Calu3 (cell line): ENCODE measurements around the gene TROAP. TPM values are rescaled to one million over a fixed set of nuclear protein-coding genes. Genes with fewer than 3 reads are reported as not detected.

Experiments used
- BruUV-seq: library from RNA; stranded (reverse); fragments of 400-500 nt; replicated peaks from 2 replicates; lab custom pipeline; 2021; lab: Mats Ljungman, UMichigan
- CTCF ChIA-PET: fragments of 300-600 bp; sonication (Branson Sonifier 250); formaldehyde crosslinking; loops from one replicate; lab custom pipeline; 2022; ENCODE audit warnings: antibody characterized with exemption; lab: Charles Lee
- DNase-seq: peaks from one replicate; pipeline ENCODE4 v3.0.0; 2022
- H3K27ac Mint-ChIP-seq: one replicate; pipeline ENCODE4 v1.8.0; 2022; ENCODE audit warnings: mixed read lengths; ENCODE audit not compliant: unreplicated experiment
- H3K27me3 Mint-ChIP-seq: one replicate; pipeline ENCODE4 v1.8.0; 2022; ENCODE audit warnings: mixed read lengths; ENCODE audit not compliant: unreplicated experiment
- H3K36me3 Mint-ChIP-seq: one replicate; pipeline ENCODE4 v1.8.0; 2022; ENCODE audit warnings: mild to moderate bottlenecking, moderate library complexity, mixed read lengths; ENCODE audit not compliant: insufficient read depth, unreplicated experiment
- H3K4me1 Mint-ChIP-seq: one replicate; pipeline ENCODE4 v1.8.0; 2022; ENCODE audit warnings: mild to moderate bottlenecking, low read depth, mixed read lengths; ENCODE audit not compliant: unreplicated experiment
- H3K4me3 Mint-ChIP-seq: one replicate; pipeline ENCODE4 v1.8.0; 2022; ENCODE audit warnings: mild to moderate bottlenecking, low read depth, moderate library complexity, mixed read lengths; ENCODE audit not compliant: unreplicated experiment
- H3K9me3 Mint-ChIP-seq: one replicate; pipeline ENCODE4 v1.8.0; 2022; ENCODE audit warnings: low read depth, mixed read lengths; ENCODE audit not compliant: unreplicated experiment
- CTCF ChIP-seq: fragments of 200-600 bp; IDR thresholded peaks from one replicate; pipeline ENCODE4 v1.8.0; 2022; ENCODE audit warnings: antibody characterized with exemption; ENCODE audit not compliant: unreplicated experiment
- intact Hi-C: fragments of 100-400 bp; cut with micrococcal nuclease; formaldehyde crosslinking; loops from one replicate; pipeline ENCODE4 v1.10.0; 2022; ENCODE audit not compliant: unreplicated experiment
- total RNA-seq: library from RNA; stranded (reverse); gene quantifications from 2 replicates; pipeline ENCODE4 v1.2.3, GENCODE V29; 2022

The TROAP gene
- total RNA-seq, 1 experiment from 2014 or later, result 49.8 TPM

- Mint-ChIP-seq H3K4me1 (peaks cover 37% of the 10 kb centered on the region), H3K36me3 (no peaks in the 10 kb centered on the region), H3K4me3 (no peak overlapping the region), H3K9me3 (no peaks in the 10 kb centered on the region), H3K27me3 (peaks cover 64% of the 10 kb centered on the region), H3K27ac (no peak overlapping the region)
- CTCF ChIA-PET, result no interaction called here
- intact Hi-C loops, result no loop called here
- no TSS peak for BruUV-seq
- TF ChIP-seq CTCF, result no peak
- no peak for DNase-seq
Measured at GRCh38 chr12:49340095-49340870, 17.2 kb downstream of the TROAP start.

- CTCF ChIA-PET, result interaction anchor here (0.6 to 1.8 kb wide), 3 partner anchors 10 to 52 kb away, joined by 3 to 12 read pairs (median 3); no protein-coding TSS in a partner anchor
- Mint-ChIP-seq H3K27me3 (peaks cover 72% of the 10 kb centered on the region), H3K36me3 (peaks cover 3% of the 10 kb centered on the region), H3K4me3 (no peak overlapping the region), H3K4me1 (peaks cover 37% of the 10 kb centered on the region), H3K9me3 (no peaks in the 10 kb centered on the region), H3K27ac (no peak overlapping the region)
- no peak for DNase-seq
- intact Hi-C loops, result no loop called here
- BruUV-seq, result no TSS peak
- TF ChIP-seq CTCF, result no peak
Measured at GRCh38 chr12:49340971-49341776, 18.1 kb downstream of the TROAP start.

- Mint-ChIP-seq H3K27ac (no peak overlapping the region), H3K27me3 (peaks cover 77% of the 10 kb centered on the region), H3K9me3 (no peaks in the 10 kb centered on the region), H3K36me3 (peaks cover 9% of the 10 kb centered on the region), H3K4me1 (peaks cover 42% of the 10 kb centered on the region), H3K4me3 (no peak overlapping the region)
- intact Hi-C loops, result no loop called here
- CTCF ChIA-PET, result interaction anchor here (0.6 to 1.8 kb wide), 5 partner anchors 10 to 279 kb away, joined by 3 to 12 read pairs (median 3); no protein-coding TSS in a partner anchor
- no peak for TF ChIP-seq CTCF
- BruUV-seq, result no TSS peak
- no peak for DNase-seq
Measured at GRCh38 chr12:49341777-49342065, 18.7 kb downstream of the TROAP start.

GRCh38 chr12:49342066-49342913, 19.2 kb downstream of the TROAP start:
- no TSS peak for BruUV-seq
- CTCF ChIA-PET, result interaction anchor here (1.0 to 1.8 kb wide), 4 partner anchors 10 to 279 kb away, joined by 3 to 12 read pairs (median 5); no protein-coding TSS in a partner anchor
- DNase-seq, result peak; percentile 79
- Mint-ChIP-seq H3K4me1 (peaks cover 42% of the 10 kb centered on the region), H3K27me3 (peaks cover 77% of the 10 kb centered on the region), H3K4me3 (no peak overlapping the region), H3K27ac (no peak overlapping the region), H3K36me3 (peaks cover 13% of the 10 kb centered on the region), H3K9me3 (no peaks in the 10 kb centered on the region)
- intact Hi-C loops, result no loop called here
- TF ChIP-seq CTCF, result peak; percentile 79
